Body of pancreas (tissue), 4 donors: ENCODE data around the gene TMEM187.

Source experiments
- CTCF ChIP-seq, 7 experiments: fragments of 450-650 bp in 4 of 7; fragments of 200-600 bp in 3 of 7; sonication (generic) in 3 of 7; IDR thresholded peaks; one replicate each; pipeline ENCODE4 v1.5.1; 2016 to 2019; ENCODE audit warnings: antibody characterized with exemption in 7 of 7
- POLR2A ChIP-seq, 3 donors: fragments of 450-650 bp; IDR thresholded peaks; one replicate each; pipeline ENCODE4 v1.6.1; 2016; ENCODE audit warnings: antibody characterized with exemption in 3 of 3, mild to moderate bottlenecking in 2 of 3

GRCh38 chrX:153934148-153934761 lies 38.3 kb upstream of the TMEM187 start:
- TF ChIP-seq CTCF (IDR thresholded peaks at IDR 0.05) = no peak
- no peak for TF ChIP-seq POLR2A (IDR thresholded peaks at IDR 0.05)
